GM21737 (cell line): ENCODE data around the gene SPDYE5.

ENCODE experiments used
- ATAC-seq: cut with Tn5 transposase; IDR thresholded peaks from one replicate; pipeline ENCODE4 v1.9.1; 2021; ENCODE audit warnings: mild to moderate bottlenecking, moderate library complexity; ENCODE audit not compliant: unreplicated experiment

Gene SPDYE5

DNA sequence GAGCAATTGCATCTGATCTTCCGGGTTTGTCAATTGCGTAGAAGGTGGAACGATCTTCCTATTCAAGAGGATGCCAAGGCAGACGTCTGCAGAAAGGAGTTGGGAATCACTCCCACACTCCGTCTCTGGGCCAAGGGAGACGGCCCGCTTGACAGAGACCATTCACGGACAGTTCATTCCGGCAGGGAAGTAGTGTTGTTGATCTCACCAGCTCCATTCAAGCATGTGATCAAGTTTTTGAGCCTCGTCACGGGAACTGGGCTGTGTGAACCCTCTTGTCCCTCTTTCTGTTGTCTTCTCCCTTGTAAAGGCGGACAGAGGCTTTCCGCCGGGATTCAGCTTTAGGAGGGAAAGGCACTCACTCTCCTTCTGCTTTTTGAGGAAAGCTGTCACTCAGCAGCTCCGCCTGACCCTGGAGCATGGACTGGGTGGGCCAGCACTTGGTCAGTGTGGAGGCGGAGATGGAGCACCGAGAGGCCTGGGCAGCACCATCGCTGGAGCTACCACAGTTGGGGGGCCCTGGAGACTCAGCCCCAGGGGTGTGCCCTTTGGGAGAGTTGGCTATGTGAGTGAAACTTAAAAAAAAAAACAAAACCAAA is 44.9 kb downstream of the SPDYE5 start:
- no peak for ATAC-seq

- no peak for ATAC-seq
Measured at GRCh38 chr7:75537731-75538130, 45.6 kb downstream of the SPDYE5 start.

GRCh38 chr7:75546237-75547015 is 54.3 kb downstream of the SPDYE5 start:
- ATAC-seq: no peak
